ENCODE measurements around the gene KIF18A. TPM values are rescaled to one million over a fixed set of nuclear protein-coding genes. Genes with fewer than 3 reads are reported as not detected.

The KIF18A gene
- total RNA-seq, 2 experiments from 2014 or later: 36.4 to 42.3 TPM

GRCh38 chr11:27976262-27976661, 131.7 kb downstream of the KIF18A start:
- Histone ChIP-seq H2AFZ (ENCODE audit: low read length) (no peak overlapping the region), H3K9me2 (ENCODE audit: insufficient read depth, low read length) (no peaks in the 10 kb centered on the region), H3K4me2 (ENCODE audit: low read length) (no peak overlapping the region), H3K27ac (ENCODE audit: low read depth, low read length, poor library complexity, severe bottlenecking) (no peak overlapping the region), H3K79me2 (ENCODE audit: insufficient read depth, low read depth, low read length) (no peaks in the 10 kb centered on the region), H4K20me1 (ENCODE audit: insufficient read depth, low read length) (no peaks in the 10 kb centered on the region), H3K4me1 (ENCODE audit: insufficient read depth, low read length, poor library complexity, severe bottlenecking) (no peaks in the 10 kb centered on the region), H3K4me3 (ENCODE audit: low read depth, low read length, poor library complexity, severe bottlenecking) (no peak overlapping the region), H3K9me3 (ENCODE audit: low read length) (no peaks in the 10 kb centered on the region), H3K36me3 (ENCODE audit: insufficient read depth, low read length) (no peaks in the 10 kb centered on the region)
- POLR2A ChIA-PET: no interaction called here
- intact Hi-C loops (cut with micrococcal nuclease; ENCODE audit: unreplicated experiment): no loop called here
- TF ChIP-seq CTCF (conservative IDR thresholded peaks at IDR 0.05; ENCODE audit: low read length): no peak
- TF ChIP-seq EZH2phosphoT487 (IDR thresholded peaks at IDR 0.05; ENCODE audit: borderline replicate concordance, low read depth, low read length): no peak
- CTCF ChIA-PET (ENCODE audit: unreplicated experiment): no interaction called here
- BruUV-seq (replicated peaks): no TSS peak
- no peak for DNase-seq (ENCODE audit: low spot score)

- BruUV-seq (replicated peaks): no TSS peak
- Histone ChIP-seq H3K27ac (ENCODE audit: low read depth, low read length, poor library complexity, severe bottlenecking) (no peak overlapping the region), H4K20me1 (ENCODE audit: insufficient read depth, low read length) (no peaks in the 10 kb centered on the region), H3K9me3 (ENCODE audit: low read length) (no peaks in the 10 kb centered on the region), H3K4me1 (ENCODE audit: insufficient read depth, low read length, poor library complexity, severe bottlenecking) (no peaks in the 10 kb centered on the region), H3K36me3 (ENCODE audit: insufficient read depth, low read length) (no peaks in the 10 kb centered on the region), H2AFZ (ENCODE audit: low read length) (no peak overlapping the region), H3K4me3 (ENCODE audit: low read depth, low read length, poor library complexity, severe bottlenecking) (no peak overlapping the region), H3K79me2 (ENCODE audit: insufficient read depth, low read depth, low read length) (no peaks in the 10 kb centered on the region), H3K9me2 (ENCODE audit: insufficient read depth, low read length) (no peaks in the 10 kb centered on the region), H3K4me2 (ENCODE audit: low read length) (no peak overlapping the region)
- no peak for TF ChIP-seq EZH2phosphoT487 (IDR thresholded peaks at IDR 0.05; ENCODE audit: borderline replicate concordance, low read depth, low read length)
- TF ChIP-seq CTCF (conservative IDR thresholded peaks at IDR 0.05; ENCODE audit: low read length): no peak
- DNase-seq (ENCODE audit: low spot score): no peak
- intact Hi-C loops (cut with micrococcal nuclease; ENCODE audit: unreplicated experiment): no loop called here
- ChIA-PET CTCF (ENCODE audit: unreplicated experiment) (interaction anchor here (0.6 kb wide), 1 partner anchor 272 kb away, joined by 4 read pairs; no protein-coding TSS in a partner anchor), POLR2A (interaction anchor here (0.6 kb wide), 1 partner anchor 299 kb away, joined by 3 read pairs; no protein-coding TSS in a partner anchor)
Observed at GRCh38 chr11:27973851-27974536, 134.0 kb downstream of the KIF18A start.

DNA sequence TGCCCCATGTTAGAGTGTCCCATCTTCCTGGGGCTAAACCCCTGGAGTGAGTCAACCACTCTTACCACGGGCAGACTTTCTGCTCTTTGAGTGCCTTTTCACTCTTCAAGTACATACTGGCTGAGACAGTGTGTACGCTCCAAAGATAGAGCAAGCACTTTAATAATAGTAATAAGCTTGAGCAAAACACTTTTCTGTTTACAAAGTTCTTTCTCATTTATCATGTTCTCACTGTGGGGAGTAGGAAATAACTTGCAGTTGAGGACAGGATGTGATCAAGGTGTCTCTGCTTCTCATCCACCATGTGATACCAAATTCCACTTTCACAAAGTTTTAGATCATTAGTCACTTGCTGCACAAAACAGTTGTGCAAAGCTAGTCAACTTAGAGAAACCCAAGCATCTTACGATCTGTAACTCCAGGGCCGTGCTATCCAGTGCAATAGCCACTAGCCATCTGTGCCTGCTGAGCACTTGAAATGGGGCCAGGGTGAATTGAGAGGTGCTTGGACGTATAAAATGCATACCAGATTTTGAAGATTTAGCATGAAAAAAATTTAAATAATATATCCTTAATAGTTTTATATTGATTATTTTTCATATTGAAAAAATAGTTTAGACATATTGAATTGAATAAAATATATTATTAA, 135.3 kb downstream of the KIF18A start:
- no peak for TF ChIP-seq CTCF (conservative IDR thresholded peaks at IDR 0.05; ENCODE audit: low read length)
- TF ChIP-seq EZH2phosphoT487 (IDR thresholded peaks at IDR 0.05; ENCODE audit: borderline replicate concordance, low read depth, low read length): no peak
- Histone ChIP-seq H2AFZ (ENCODE audit: low read length) (no peak overlapping the region), H3K27ac (ENCODE audit: low read depth, low read length, poor library complexity, severe bottlenecking) (no peak overlapping the region), H3K9me2 (ENCODE audit: insufficient read depth, low read length) (no peaks in the 10 kb centered on the region; the same call in 1 of the 2 replicates), H3K9me3 (ENCODE audit: low read length) (no peaks in the 10 kb centered on the region), H3K4me1 (ENCODE audit: insufficient read depth, low read length, poor library complexity, severe bottlenecking) (no peaks in the 10 kb centered on the region), H4K20me1 (ENCODE audit: insufficient read depth, low read length) (no peaks in the 10 kb centered on the region), H3K79me2 (ENCODE audit: insufficient read depth, low read depth, low read length) (no peaks in the 10 kb centered on the region), H3K4me2 (ENCODE audit: low read length) (no peak overlapping the region), H3K36me3 (ENCODE audit: insufficient read depth, low read length) (no peaks in the 10 kb centered on the region), H3K4me3 (ENCODE audit: low read depth, low read length, poor library complexity, severe bottlenecking) (no peak overlapping the region)
- DNase-seq (ENCODE audit: low spot score): no peak
- POLR2A ChIA-PET: interaction anchor here (0.5 kb wide), 1 partner anchor 172 kb away, joined by 5 read pairs; no protein-coding TSS in a partner anchor
- CTCF ChIA-PET (ENCODE audit: unreplicated experiment): no interaction called here
- intact Hi-C loops (cut with micrococcal nuclease; ENCODE audit: unreplicated experiment): no loop called here
- no TSS peak for BruUV-seq (replicated peaks)
